Measurements from ENCODE around the gene MRPS30.
"Not testable (repeated sequence)": the region's sequence is repeated elsewhere in the genome, so short reads cannot be mapped to it uniquely, and the experiment has no call there.

The MRPS30 gene

GRCh38 chr5:44824662-44825061, 15.9 kb downstream of the MRPS30 start:
- not testable (repeated sequence) for DNase-seq

- DNase-seq, result no peak
Measured at GRCh38 chr5:44827681-44828080, 18.9 kb downstream of the MRPS30 start.

- no peak for DNase-seq
Measured at GRCh38 chr5:44828719-44829118, 20.0 kb downstream of the MRPS30 start.

- DNase-seq, result no peak
Measured at GRCh38 chr5:44830951-44831350, 22.2 kb downstream of the MRPS30 start.

- DNase-seq, result no peak
Measured at GRCh38 chr5:44833249-44833648, 24.5 kb downstream of the MRPS30 start.

GRCh38 chr5:44835693-44836092, 26.9 kb downstream of the MRPS30 start:
- no peak for DNase-seq

- DNase-seq, result no peak
Measured at GRCh38 chr5:44839018-44839681, 30.4 kb downstream of the MRPS30 start.

- DNase-seq, result no peak
Measured at GRCh38 chr5:44842496-44843282, 33.9 kb downstream of the MRPS30 start.

- DNase-seq, result no peak
Measured at GRCh38 chr5:44844744-44845143, 36.0 kb downstream of the MRPS30 start.

- DNase-seq, result no peak
Measured at GRCh38 chr5:44845777-44846176, 37.0 kb downstream of the MRPS30 start.

- no peak for DNase-seq
Measured at GRCh38 chr5:44847206-44847852, 38.6 kb downstream of the MRPS30 start.

GRCh38 chr5:44860267-44860666, 51.5 kb downstream of the MRPS30 start:
- DNase-seq, result no peak

- DNase-seq, result no peak
Measured at GRCh38 chr5:44862808-44863207, 54.1 kb downstream of the MRPS30 start.
